Neural cell (in vitro differentiated cells): ENCODE data around the gene TAF5L. TPM values are rescaled to one million over a fixed set of nuclear protein-coding genes. Genes with fewer than 3 reads are reported as not detected.

Experiments used
- H2AFZ ChIP-seq: fragments of 200-600, 300-800 bp; sonication (generic), shearing (Covaris generic); 2 replicates; pipeline ENCODE4 v1.6.0; 2014; ENCODE audit warnings: low read depth, mild to moderate bottlenecking, antibody characterized with exemption, low read length, moderate library complexity
- H3F3A ChIP-seq: fragments of 200-600 bp; shearing (Covaris generic); 2 replicates; pipeline ENCODE4 v1.6.1; 2016; ENCODE audit warnings: mild to moderate bottlenecking, moderate library complexity, mixed read lengths, antibody characterized with exemption, low read length; ENCODE audit not compliant: insufficient read depth, poor library complexity, severe bottlenecking
- H3K27ac ChIP-seq: fragments of 200-600, 300-800 bp; sonication (generic), shearing (Covaris generic); 2 replicates; pipeline ENCODE4 v1.5.1; 2014; ENCODE audit warnings: mild to moderate bottlenecking, low read length, moderate library complexity
- H3K27me3 ChIP-seq: fragments of 300-800, 200-600 bp; sonication (generic), shearing (Covaris generic); 2 replicates; pipeline ENCODE4 v1.6.0; 2014; ENCODE audit warnings: mild to moderate bottlenecking, low read depth, low read length, moderate library complexity; ENCODE audit not compliant: insufficient read depth
- H3K36me3 ChIP-seq: fragments of 300-800, 200-600 bp; sonication (generic), shearing (Covaris generic); 2 replicates; pipeline ENCODE4 v1.5.1; 2014; ENCODE audit warnings: mild to moderate bottlenecking, antibody characterized with exemption, low read length, moderate library complexity; ENCODE audit not compliant: insufficient read depth
- H3K4me2 ChIP-seq: fragments of 300-800, 200-600 bp; sonication (generic), shearing (Covaris generic); 2 replicates; pipeline ENCODE4 v1.6.0; 2014; ENCODE audit warnings: mild to moderate bottlenecking, low read length
- H3K4me3 ChIP-seq: fragments of 300-800, 200-600 bp; sonication (generic), shearing (Covaris generic); 2 replicates; pipeline ENCODE4 v1.5.1; 2014; ENCODE audit warnings: mild to moderate bottlenecking, low read length, moderate library complexity
- H3K79me2 ChIP-seq: fragments of 200-600 bp; shearing (Covaris generic); replicated peaks from 2 replicates; pipeline ENCODE4 v1.6.0; 2014; ENCODE audit warnings: mild to moderate bottlenecking, low read length, moderate library complexity; ENCODE audit not compliant: insufficient read depth
- H3K9ac ChIP-seq: fragments of 300-800, 200-600 bp; sonication (generic), shearing (Covaris generic); 2 replicates; pipeline ENCODE4 v1.6.1; 2016; ENCODE audit warnings: mild to moderate bottlenecking, low read length, mixed read lengths
- H3K9me2 ChIP-seq: fragments of 200-600 bp; shearing (Covaris generic); 2 replicates; pipeline ENCODE4 v1.6.1; 2016; ENCODE audit warnings: mild to moderate bottlenecking, low read length, mixed read lengths; ENCODE audit not compliant: insufficient read depth
- H3K9me3 ChIP-seq: fragments of 200-600, 300-800 bp; sonication (generic), shearing (Covaris generic); 2 replicates; pipeline ENCODE4 v1.6.1; 2016; ENCODE audit warnings: mild to moderate bottlenecking, mixed run types, low read length, moderate library complexity, mixed read lengths
- H4K20me1 ChIP-seq: fragments of 200-600 bp; shearing (Covaris generic); 2 replicates; pipeline ENCODE4 v1.6.1; 2016; ENCODE audit warnings: mild to moderate bottlenecking, mixed run types; ENCODE audit not compliant: insufficient read depth
- EP300 ChIP-seq: fragments of 450-650 bp; conservative IDR thresholded peaks from 2 replicates; pipeline ENCODE4 v1.6.1; 2014; ENCODE audit warnings: antibody characterized with exemption, mild to moderate bottlenecking, moderate library complexity; ENCODE audit not compliant: poor library complexity, severe bottlenecking
- EZH2 ChIP-seq: fragments of 200-600, 300-800 bp; shearing (Covaris generic), sonication (generic); IDR thresholded peaks from 2 replicates; pipeline ENCODE4 v1.6.1; 2014; ENCODE audit warnings: antibody characterized with exemption, low read length, borderline replicate concordance, mild to moderate bottlenecking; ENCODE audit not compliant: insufficient read depth, poor library complexity, severe bottlenecking
- MXI1 ChIP-seq: fragments of 450-650 bp; conservative IDR thresholded peaks from 2 replicates; pipeline ENCODE4 v1.6.1; 2014; ENCODE audit warnings: antibody characterized with exemption, mild to moderate bottlenecking; ENCODE audit not compliant: poor library complexity, severe bottlenecking
- POLR2AphosphoS5 ChIP-seq: IDR thresholded peaks from 2 replicates; pipeline ENCODE4 v1.6.1; 2012
- RAD21 ChIP-seq: fragments of 450-650 bp; conservative IDR thresholded peaks from 2 replicates; pipeline ENCODE4 v1.6.1; 2014; ENCODE audit warnings: antibody characterized with exemption, mild to moderate bottlenecking, moderate library complexity
- SMC3 ChIP-seq: fragments of 450-650 bp; conservative IDR thresholded peaks from 2 replicates; pipeline ENCODE4 v1.6.1; 2014; ENCODE audit warnings: antibody characterized with exemption, mild to moderate bottlenecking, moderate library complexity; ENCODE audit not compliant: poor library complexity
- TAF1 ChIP-seq: IDR thresholded peaks from 2 replicates; pipeline ENCODE4 v1.6.1; 2012; ENCODE audit warnings: low read depth
- polyA plus RNA-seq: library from polyadenylated mRNA; depleted of rRNA; stranded (reverse); fragments of >200 nt; gene quantifications from 2 replicates; pipeline ENCODE4 v1.2.3, GENCODE V29; 2014
- TF ChIP-seq, protein P1 (sequence below): fragments of 450-650 bp; IDR thresholded peaks from 2 replicates; pipeline ENCODE4 v1.5.1; 2014; ENCODE audit warnings: antibody characterized with exemption, mild to moderate bottlenecking, moderate library complexity; ENCODE audit not compliant: poor library complexity, severe bottlenecking
- TF ChIP-seq, protein P2 (sequence below): IDR thresholded peaks from 2 replicates; pipeline ENCODE4 v1.6.1; 2012; ENCODE audit warnings: borderline replicate concordance

The TAF5L gene
- polyA plus RNA-seq, 1 donor from 2014 or later = 18.5 TPM

DNA sequence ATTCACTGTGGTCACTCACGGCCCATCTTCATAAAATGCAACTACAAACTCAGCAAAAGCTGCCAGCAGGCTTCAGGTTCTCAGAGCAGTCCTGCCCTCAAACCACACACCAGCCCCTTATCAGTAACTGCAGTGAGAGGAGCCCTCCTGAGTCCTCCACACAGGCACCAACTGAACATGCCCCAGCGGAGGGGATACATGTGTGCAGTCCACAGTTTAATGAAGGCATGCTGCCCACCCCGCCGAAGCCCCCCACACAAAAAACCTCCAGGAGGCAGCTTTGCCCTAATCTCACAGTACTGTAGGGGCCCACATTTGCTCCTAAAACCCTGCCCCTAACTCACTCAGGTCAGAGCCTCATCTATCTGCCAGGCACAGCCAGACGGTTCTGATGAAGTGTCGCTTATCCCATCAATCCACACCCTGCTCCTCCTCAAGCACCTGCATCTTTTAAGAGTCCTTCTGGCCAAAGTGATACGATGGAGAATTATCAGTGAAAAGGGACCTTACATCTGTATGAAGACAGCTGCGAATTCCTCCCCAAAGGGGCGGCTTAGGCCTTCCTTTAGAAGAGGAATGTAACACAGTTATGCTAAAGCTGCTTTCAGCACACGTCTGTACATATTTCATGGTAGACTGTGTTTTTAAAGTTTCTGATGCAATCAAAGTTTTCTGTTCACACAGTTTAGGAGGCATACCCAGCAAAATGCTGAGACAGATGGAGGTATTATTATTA is 70.9 kb downstream of the TAF5L start:
- TF ChIP-seq EP300 (no peak), RAD21 (no peak), EZH2 (no peak), SMC3 (no peak)
- H3F3A ChIP-seq = no peaks in the 10 kb centered on the region
- no peaks in the 10 kb centered on the region for H3K27me3 ChIP-seq
- H2AFZ ChIP-seq = no peak overlapping the region
- H3K9me2 ChIP-seq = no peaks in the 10 kb centered on the region
- no peak overlapping the region for H3K4me3 ChIP-seq
- H3K4me2 ChIP-seq = no peak overlapping the region
- no peaks in the 10 kb centered on the region for H3K36me3 ChIP-seq
- H3K27ac ChIP-seq = no peak overlapping the region
- no peak overlapping the region for H3K9ac ChIP-seq
- peaks cover 36% of the 10 kb centered on the region for H3K79me2 ChIP-seq
- no peaks in the 10 kb centered on the region for H3K9me3 ChIP-seq
- no peaks in the 10 kb centered on the region for H4K20me1 ChIP-seq

DNA sequence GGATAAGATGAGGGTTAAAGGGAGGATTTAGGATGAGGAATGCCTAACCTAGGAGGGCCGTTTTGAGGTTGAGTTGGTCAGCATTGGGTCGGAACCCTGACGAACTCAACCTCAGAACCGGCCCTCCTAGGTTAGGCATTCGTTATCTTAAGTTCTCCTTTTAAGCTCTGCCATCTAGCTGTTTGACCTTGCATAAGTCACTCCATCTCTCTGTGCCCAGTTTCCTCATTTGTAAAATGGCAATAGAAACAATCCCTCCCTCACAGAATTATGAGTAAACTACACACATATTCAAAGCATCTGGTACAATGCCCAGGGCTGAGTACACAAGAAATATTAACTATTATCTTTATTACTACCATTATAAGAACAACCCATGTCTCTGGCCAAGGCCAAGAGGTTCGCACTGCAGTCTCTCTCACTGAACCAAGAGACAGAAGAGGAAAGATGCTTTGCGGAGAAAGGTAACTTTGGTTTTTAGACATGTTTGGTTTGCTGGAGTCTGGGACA is 72.2 kb downstream of the TAF5L start:
- H3K27ac ChIP-seq = no peak overlapping the region
- H3K79me2 ChIP-seq = peaks cover 36% of the 10 kb centered on the region
- no peaks in the 10 kb centered on the region for H3K9me3 ChIP-seq
- no peaks in the 10 kb centered on the region for H3F3A ChIP-seq
- H2AFZ ChIP-seq = no peak overlapping the region
- H4K20me1 ChIP-seq = no peaks in the 10 kb centered on the region
- no peak overlapping the region for H3K9ac ChIP-seq
- no peaks in the 10 kb centered on the region for H3K36me3 ChIP-seq
- H3K4me3 ChIP-seq = no peak overlapping the region
- no peaks in the 10 kb centered on the region for H3K27me3 ChIP-seq
- H3K4me2 ChIP-seq = no peak overlapping the region
- TF ChIP-seq, protein P1, sequence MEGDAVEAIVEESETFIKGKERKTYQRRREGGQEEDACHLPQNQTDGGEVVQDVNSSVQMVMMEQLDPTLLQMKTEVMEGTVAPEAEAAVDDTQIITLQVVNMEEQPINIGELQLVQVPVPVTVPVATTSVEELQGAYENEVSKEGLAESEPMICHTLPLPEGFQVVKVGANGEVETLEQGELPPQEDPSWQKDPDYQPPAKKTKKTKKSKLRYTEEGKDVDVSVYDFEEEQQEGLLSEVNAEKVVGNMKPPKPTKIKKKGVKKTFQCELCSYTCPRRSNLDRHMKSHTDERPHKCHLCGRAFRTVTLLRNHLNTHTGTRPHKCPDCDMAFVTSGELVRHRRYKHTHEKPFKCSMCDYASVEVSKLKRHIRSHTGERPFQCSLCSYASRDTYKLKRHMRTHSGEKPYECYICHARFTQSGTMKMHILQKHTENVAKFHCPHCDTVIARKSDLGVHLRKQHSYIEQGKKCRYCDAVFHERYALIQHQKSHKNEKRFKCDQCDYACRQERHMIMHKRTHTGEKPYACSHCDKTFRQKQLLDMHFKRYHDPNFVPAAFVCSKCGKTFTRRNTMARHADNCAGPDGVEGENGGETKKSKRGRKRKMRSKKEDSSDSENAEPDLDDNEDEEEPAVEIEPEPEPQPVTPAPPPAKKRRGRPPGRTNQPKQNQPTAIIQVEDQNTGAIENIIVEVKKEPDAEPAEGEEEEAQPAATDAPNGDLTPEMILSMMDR = no peak
- TF ChIP-seq POLR2AphosphoS5 (no peak), TAF1 (no peak), EZH2 (no peak), RAD21 (no peak), SMC3 (no peak), MXI1 (no peak)
- TF ChIP-seq, protein P2, sequence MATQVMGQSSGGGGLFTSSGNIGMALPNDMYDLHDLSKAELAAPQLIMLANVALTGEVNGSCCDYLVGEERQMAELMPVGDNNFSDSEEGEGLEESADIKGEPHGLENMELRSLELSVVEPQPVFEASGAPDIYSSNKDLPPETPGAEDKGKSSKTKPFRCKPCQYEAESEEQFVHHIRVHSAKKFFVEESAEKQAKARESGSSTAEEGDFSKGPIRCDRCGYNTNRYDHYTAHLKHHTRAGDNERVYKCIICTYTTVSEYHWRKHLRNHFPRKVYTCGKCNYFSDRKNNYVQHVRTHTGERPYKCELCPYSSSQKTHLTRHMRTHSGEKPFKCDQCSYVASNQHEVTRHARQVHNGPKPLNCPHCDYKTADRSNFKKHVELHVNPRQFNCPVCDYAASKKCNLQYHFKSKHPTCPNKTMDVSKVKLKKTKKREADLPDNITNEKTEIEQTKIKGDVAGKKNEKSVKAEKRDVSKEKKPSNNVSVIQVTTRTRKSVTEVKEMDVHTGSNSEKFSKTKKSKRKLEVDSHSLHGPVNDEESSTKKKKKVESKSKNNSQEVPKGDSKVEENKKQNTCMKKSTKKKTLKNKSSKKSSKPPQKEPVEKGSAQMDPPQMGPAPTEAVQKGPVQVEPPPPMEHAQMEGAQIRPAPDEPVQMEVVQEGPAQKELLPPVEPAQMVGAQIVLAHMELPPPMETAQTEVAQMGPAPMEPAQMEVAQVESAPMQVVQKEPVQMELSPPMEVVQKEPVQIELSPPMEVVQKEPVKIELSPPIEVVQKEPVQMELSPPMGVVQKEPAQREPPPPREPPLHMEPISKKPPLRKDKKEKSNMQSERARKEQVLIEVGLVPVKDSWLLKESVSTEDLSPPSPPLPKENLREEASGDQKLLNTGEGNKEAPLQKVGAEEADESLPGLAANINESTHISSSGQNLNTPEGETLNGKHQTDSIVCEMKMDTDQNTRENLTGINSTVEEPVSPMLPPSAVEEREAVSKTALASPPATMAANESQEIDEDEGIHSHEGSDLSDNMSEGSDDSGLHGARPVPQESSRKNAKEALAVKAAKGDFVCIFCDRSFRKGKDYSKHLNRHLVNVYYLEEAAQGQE = no peak
- no peaks in the 10 kb centered on the region for H3K9me2 ChIP-seq
